RCC 7860 (cell line): ENCODE data around the gene NPR2.

ENCODE experiments used
- DNase-seq: peaks from one replicate; pipeline ENCODE4 v3.0.0-alpha.2; 2015; ENCODE audit warnings: low spot score
- FAIRE-seq: peaks from 2 replicates; lab custom pipeline; 2012; peaks lifted over from hg19 to GRCh38; lab: Jason Lieb, UNC

NPR2 gene

DNA sequence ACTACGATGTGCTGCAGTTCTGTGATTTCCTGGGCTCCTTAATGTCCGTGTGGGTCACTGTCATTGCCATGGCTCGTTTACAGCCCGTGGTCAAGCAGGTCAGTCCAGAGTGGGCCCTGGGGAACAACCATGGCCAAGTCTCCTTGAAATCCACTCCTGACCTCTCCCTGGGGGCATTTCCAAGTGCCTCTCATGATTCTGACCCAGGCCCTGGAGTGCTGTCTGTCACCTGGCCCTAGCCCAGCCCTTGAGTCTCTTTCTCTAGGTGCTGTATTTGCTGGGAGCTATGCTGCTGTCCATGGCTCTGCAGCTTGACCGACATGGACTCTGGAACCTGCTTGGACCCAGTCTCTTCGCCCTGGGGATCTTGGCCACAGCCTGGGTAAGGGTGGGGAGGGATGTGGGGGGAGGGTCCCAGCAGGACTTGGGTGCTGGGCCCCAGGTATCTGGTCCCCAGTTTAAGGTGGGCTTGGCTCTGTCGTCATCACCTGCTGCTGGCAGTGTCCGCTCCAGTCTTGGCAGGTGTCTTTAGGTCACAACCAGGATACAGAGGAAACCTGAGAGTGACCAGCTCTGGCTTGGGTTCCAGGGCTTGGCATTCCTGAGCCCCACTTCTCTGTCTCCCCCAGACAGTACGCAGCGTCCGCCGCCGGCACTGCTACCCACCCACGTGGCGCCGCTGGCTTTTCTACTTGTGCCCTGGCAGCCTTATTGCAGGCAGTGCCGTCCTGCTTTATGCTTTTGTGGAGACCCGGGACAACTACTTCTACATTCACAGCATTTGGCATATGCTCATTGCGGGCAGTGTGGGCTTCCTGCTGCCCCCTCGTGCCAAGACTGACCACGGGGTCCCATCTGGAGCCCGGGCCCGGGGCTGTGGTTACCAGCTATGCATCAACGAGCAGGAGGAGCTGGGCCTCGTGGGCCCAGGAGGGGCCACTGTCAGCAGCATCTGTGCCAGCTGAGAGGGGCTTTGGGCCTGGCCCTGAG lies 61.8 kb downstream of the NPR2 start:
- no peak for DNase-seq
- no peak for FAIRE-seq

GRCh38 chr9:35854091-35854762 lies 62.8 kb downstream of the NPR2 start:
- FAIRE-seq (no peak), DNase-seq (no peak)

GRCh38 chr9:35856206-35856605 lies 64.8 kb downstream of the NPR2 start:
- DNase-seq = no peak
- no peak for FAIRE-seq

- DNase-seq = no peak
Measured at GRCh38 chr9:35856882-35857281, 65.5 kb downstream of the NPR2 start.

DNA sequence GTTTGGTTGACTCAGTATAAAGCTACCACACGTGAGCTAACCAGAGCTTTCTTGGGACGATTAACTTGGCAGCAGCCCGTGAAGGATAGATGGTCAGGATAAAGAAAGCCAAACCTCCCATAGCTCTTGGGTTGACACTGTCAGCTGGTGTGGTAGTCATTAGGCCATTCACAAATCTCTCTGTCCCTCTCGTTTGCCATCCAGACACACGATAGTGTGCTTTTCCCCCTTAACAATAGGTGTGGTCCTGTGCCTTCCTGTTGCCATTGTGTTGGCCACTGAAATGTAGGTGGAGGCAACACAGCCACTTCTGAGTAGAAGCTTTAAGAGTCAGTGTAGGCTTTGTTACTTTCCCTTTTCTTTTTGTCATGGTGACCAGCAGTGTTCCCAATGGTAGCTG lies 67.1 kb downstream of the NPR2 start:
- DNase-seq = no peak
- no peak for FAIRE-seq

More at GRCh38 chr9:35856882-35857281, 65.5 kb downstream of the NPR2 start:
- no peak for FAIRE-seq
